PFSK-1 (cell line): ENCODE data around the gene ADAM20.

ENCODE experiments used
- FOXP2 ChIP-seq: optimal IDR thresholded peaks from 2 replicates; pipeline ENCODE3; 2011; ENCODE audit warnings: borderline replicate concordance, control low read depth, inconsistent platforms; ENCODE audit not compliant: insufficient read depth; ENCODE audit errors: extremely low read length, extremely low read depth
- POLR2AphosphoS5 ChIP-seq: IDR thresholded peaks from 2 replicates; pipeline ENCODE4 v1.6.1; 2012; ENCODE audit warnings: low read depth, mild to moderate bottlenecking, control low read depth, low read length, moderate library complexity
- SIN3A ChIP-seq: IDR thresholded peaks from 2 replicates; pipeline ENCODE4 v1.6.1; 2012; ENCODE audit warnings: mild to moderate bottlenecking, low read length, moderate library complexity, borderline replicate concordance; ENCODE audit not compliant: insufficient read depth
- TAF1 ChIP-seq: IDR thresholded peaks from 2 replicates; pipeline ENCODE4 v1.6.1; 2012; ENCODE audit warnings: low read length, control low read depth, borderline replicate concordance; ENCODE audit not compliant: insufficient read depth
- TF ChIP-seq, protein P1 (sequence below), 2 experiments: IDR thresholded peaks; 2 replicates each; pipeline versions ENCODE4 v1.6.1 to v1.8.0; 2011 to 2012; ENCODE audit warnings: low read depth in 2 of 2, low read length in 2 of 2, control low read depth in 1 of 2, inconsistent platforms in 1 of 2, mild to moderate bottlenecking in 1 of 2, moderate library complexity in 1 of 2; ENCODE audit not compliant: insufficient read depth in 1 of 2

DNA sequence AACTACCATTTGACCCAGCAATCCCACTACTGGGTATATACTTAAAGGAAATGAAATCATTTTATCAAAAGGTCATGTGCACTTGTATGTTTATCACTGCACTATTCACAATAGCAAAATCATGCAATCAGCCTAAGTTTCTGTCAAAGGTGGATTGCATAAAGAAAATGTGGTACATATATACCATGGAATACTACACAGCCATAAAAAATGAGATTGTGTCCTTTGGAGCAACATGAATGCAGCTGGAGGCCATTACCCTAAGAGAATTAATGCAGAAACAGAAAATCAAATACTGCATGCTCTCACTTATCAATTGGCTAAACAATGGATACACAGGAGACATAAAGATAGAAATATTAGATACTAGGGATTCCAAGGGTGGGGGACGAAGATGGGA lies 38.2 kb upstream of the ADAM20 start:
- TF ChIP-seq, protein P1, sequence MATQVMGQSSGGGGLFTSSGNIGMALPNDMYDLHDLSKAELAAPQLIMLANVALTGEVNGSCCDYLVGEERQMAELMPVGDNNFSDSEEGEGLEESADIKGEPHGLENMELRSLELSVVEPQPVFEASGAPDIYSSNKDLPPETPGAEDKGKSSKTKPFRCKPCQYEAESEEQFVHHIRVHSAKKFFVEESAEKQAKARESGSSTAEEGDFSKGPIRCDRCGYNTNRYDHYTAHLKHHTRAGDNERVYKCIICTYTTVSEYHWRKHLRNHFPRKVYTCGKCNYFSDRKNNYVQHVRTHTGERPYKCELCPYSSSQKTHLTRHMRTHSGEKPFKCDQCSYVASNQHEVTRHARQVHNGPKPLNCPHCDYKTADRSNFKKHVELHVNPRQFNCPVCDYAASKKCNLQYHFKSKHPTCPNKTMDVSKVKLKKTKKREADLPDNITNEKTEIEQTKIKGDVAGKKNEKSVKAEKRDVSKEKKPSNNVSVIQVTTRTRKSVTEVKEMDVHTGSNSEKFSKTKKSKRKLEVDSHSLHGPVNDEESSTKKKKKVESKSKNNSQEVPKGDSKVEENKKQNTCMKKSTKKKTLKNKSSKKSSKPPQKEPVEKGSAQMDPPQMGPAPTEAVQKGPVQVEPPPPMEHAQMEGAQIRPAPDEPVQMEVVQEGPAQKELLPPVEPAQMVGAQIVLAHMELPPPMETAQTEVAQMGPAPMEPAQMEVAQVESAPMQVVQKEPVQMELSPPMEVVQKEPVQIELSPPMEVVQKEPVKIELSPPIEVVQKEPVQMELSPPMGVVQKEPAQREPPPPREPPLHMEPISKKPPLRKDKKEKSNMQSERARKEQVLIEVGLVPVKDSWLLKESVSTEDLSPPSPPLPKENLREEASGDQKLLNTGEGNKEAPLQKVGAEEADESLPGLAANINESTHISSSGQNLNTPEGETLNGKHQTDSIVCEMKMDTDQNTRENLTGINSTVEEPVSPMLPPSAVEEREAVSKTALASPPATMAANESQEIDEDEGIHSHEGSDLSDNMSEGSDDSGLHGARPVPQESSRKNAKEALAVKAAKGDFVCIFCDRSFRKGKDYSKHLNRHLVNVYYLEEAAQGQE (IDR thresholded peaks at IDR 0.05; ENCODE audit: insufficient read depth in 1 of 2, low read depth in 2 of 2, low read length in 2 of 2): no peak
- TF ChIP-seq TAF1: no peak
- no peak for TF ChIP-seq SIN3A
- TF ChIP-seq POLR2AphosphoS5: no peak
- TF ChIP-seq FOXP2: no peak
